ENCODE measurements around the gene TESK2. TPM values are rescaled to one million over a fixed set of nuclear protein-coding genes. Genes with fewer than 3 reads are reported as not detected.
A peak's percentile ranks its signal among the peaks of the same experiment; 100 is the strongest.
"Not testable (repeated sequence)": the region's sequence is repeated elsewhere in the genome, so short reads cannot be mapped to it uniquely, and the experiment has no call there.

TESK2 gene
- total RNA-seq, 1 donor from 2014 or later = 12.2 TPM

- peaks cover 49% of the 10 kb centered on the region for H3K4me1 Mint-ChIP-seq
- no peaks in the 10 kb centered on the region for H3K27me3 Mint-ChIP-seq
- peak; percentile 87 for ATAC-seq (ENCODE audit: low read depth)
- peaks cover 32% of the 10 kb centered on the region for H3K36me3 Mint-ChIP-seq (ENCODE audit: low read depth)
- peak within 1 kb of the TSS; percentile 93 for H3K4me3 Mint-ChIP-seq
- no peaks in the 10 kb centered on the region for H3K9me3 Mint-ChIP-seq
- peak within 1 kb of the TSS; percentile 92 for H3K27ac Mint-ChIP-seq
- no peak for TF ChIP-seq CTCF (IDR thresholded peaks at IDR 0.05)
- intact Hi-C loops (cut with micrococcal nuclease) = loop anchor here (1.0 to 2.0 kb wide), 5 partner anchors 21 to 63 kb away; partner anchors contain the start of genes AKR1A1, CCDC163, MMACHC and NASP
- POLR2A ChIA-PET = interaction anchor here (0.6 to 8.4 kb wide), 50 partner anchors 8 to 1491 kb away, joined by 3 to 457 read pairs (median 6); partner anchors contain the start of genes AKR1A1, BEST4, BTBD19 and CCDC163
- CTCF ChIA-PET = interaction anchor here (0.7 to 3.1 kb wide), 9 partner anchors 10 to 183 kb away, joined by 3 to 23 read pairs (median 4); partner anchors contain the start of gene AKR1A1
- DNase-seq = peak; percentile 98
These were observed 30.7 kb upstream of the TESK2 start, which contains the start of gene PRDX1 for GRCh38 chr1:45521413-45522323. Gene PRDX1, minus strand, starts transcription at chr1:45521884. Its CDS starts 2,841 bp downstream, at chr1:45519043.

GRCh38 chr1:45519774-45520173, 28.8 kb upstream of the TESK2 start:
- POLR2A ChIA-PET = interaction anchor here (0.7 to 8.4 kb wide), 7 partner anchors 10 to 218 kb away, joined by 3 to 457 read pairs (median 5); partner anchors contain the start of genes AKR1A1, CCDC163, MMACHC and NASP
- intact Hi-C loops (cut with micrococcal nuclease) = loop anchor here (2.0 kb wide), 1 partner anchor 51 kb away; no protein-coding TSS in a partner anchor
- Mint-ChIP-seq H3K4me1 (peaks cover 45% of the 10 kb centered on the region), H3K4me3 (peak overlapping the region; percentile 93), H3K36me3 (ENCODE audit: low read depth) (peaks cover 50% of the 10 kb centered on the region)
- H3K9me3 Mint-ChIP-seq; H3K27me3 Mint-ChIP-seq; DNase-seq; ATAC-seq (ENCODE audit: low read depth); H3K27ac Mint-ChIP-seq: not testable (repeated sequence)
- CTCF ChIA-PET = interaction anchor here (2.5 to 3.1 kb wide), 2 partner anchors 25 to 50 kb away, joined by 11 to 23 read pairs; no protein-coding TSS in a partner anchor

GRCh38 chr1:45518910-45519309, 27.9 kb upstream of the TESK2 start:
- Mint-ChIP-seq H3K27ac (peak overlapping the region; percentile 36), H3K36me3 (ENCODE audit: low read depth) (peaks cover 59% of the 10 kb centered on the region), H3K4me3 (peak overlapping the region; percentile 59), H3K4me1 (peaks cover 44% of the 10 kb centered on the region), H3K27me3 (no peaks in the 10 kb centered on the region), H3K9me3 (no peaks in the 10 kb centered on the region)
- intact Hi-C loops (cut with micrococcal nuclease) = no loop called here
- no peak for TF ChIP-seq CTCF (IDR thresholded peaks at IDR 0.05)
- no peak for ATAC-seq (ENCODE audit: low read depth)
- CTCF ChIA-PET = interaction anchor here (0.6 to 5.0 kb wide), 2 partner anchors 51 to 171 kb away, joined by 3 to 24 read pairs; no protein-coding TSS in a partner anchor
- no peak for DNase-seq
- POLR2A ChIA-PET = interaction anchor here (0.6 to 8.4 kb wide), 10 partner anchors 17 to 167 kb away, joined by 3 to 457 read pairs (median 5); partner anchors contain the start of genes AKR1A1, CCDC163, GPBP1L1 and MMACHC

- H3K9me3 Mint-ChIP-seq; ATAC-seq (ENCODE audit: low read depth); H3K4me3 Mint-ChIP-seq; intact Hi-C loops (cut with micrococcal nuclease); H3K27me3 Mint-ChIP-seq; DNase-seq: not testable (repeated sequence)
- Mint-ChIP-seq H3K36me3 (ENCODE audit: low read depth) (peaks cover 64% of the 10 kb centered on the region), H3K4me1 (peaks cover 44% of the 10 kb centered on the region), H3K27ac (peak overlapping the region; percentile 36)
- ChIA-PET POLR2A (interaction anchor here (0.6 to 8.4 kb wide), 10 partner anchors 18 to 168 kb away, joined by 3 to 457 read pairs (median 5); partner anchors contain the start of genes AKR1A1, CCDC163, GPBP1L1 and MMACHC), CTCF (interaction anchor here (1.3 to 5.0 kb wide), 2 partner anchors 32 to 51 kb away, joined by 3 to 24 read pairs; partner anchors contain the start of gene AKR1A1)
These were observed 27.4 kb upstream of the TESK2 start for GRCh38 chr1:45518366-45518765.

GRCh38 chr1:45516465-45516864, 25.5 kb upstream of the TESK2 start:
- Mint-ChIP-seq H3K4me3 (no peak overlapping the region), H3K4me1 (peaks cover 29% of the 10 kb centered on the region), H3K27ac (peak overlapping the region; percentile 46), H3K27me3 (no peaks in the 10 kb centered on the region), H3K36me3 (ENCODE audit: low read depth) (peaks cover 71% of the 10 kb centered on the region), H3K9me3 (no peaks in the 10 kb centered on the region)
- TF ChIP-seq CTCF (IDR thresholded peaks at IDR 0.05) = no peak
- intact Hi-C loops (cut with micrococcal nuclease) = no loop called here
- CTCF ChIA-PET = interaction anchor here (5.0 kb wide), 1 partner anchor 53 kb away, joined by 24 read pairs; no protein-coding TSS in a partner anchor
- POLR2A ChIA-PET = interaction anchor here (0.6 to 0.9 kb wide), 4 partner anchors 28 to 778 kb away, joined by 3 to 8 read pairs (median 5); no protein-coding TSS in a partner anchor
- DNase-seq = no peak
- no peak for ATAC-seq (ENCODE audit: low read depth)
